AG09309 (cell line): ENCODE results near the gene ZNF362.

Source experiments
- DNase-seq: peaks from one replicate; pipeline ENCODE4 v3.0.0-alpha.2; 2010; ENCODE audit warnings: low read depth
- H3K4me3 ChIP-seq: 2 replicates; pipeline ENCODE4 v1.5.1; 2011; ENCODE audit warnings: mild to moderate bottlenecking, low read depth, low read length, moderate library complexity; ENCODE audit not compliant: control insufficient read depth
- CTCF ChIP-seq: IDR thresholded peaks from 2 replicates; pipeline ENCODE4 v1.5.1; 2011; ENCODE audit warnings: mild to moderate bottlenecking, low read depth, low read length, inconsistent platforms; ENCODE audit not compliant: insufficient read depth, control insufficient read depth; ENCODE audit errors: missing control alignments

The ZNF362 gene

GRCh38 chr1:33266766-33267165, 10.5 kb downstream of the ZNF362 start:
- TF ChIP-seq CTCF = no peak
- no peak overlapping the region for H3K4me3 ChIP-seq
- DNase-seq = no peak

- TF ChIP-seq CTCF = no peak
- DNase-seq = no peak
- H3K4me3 ChIP-seq = no peak overlapping the region
These were observed 11.3 kb downstream of the ZNF362 start for GRCh38 chr1:33267468-33268205.

GRCh38 chr1:33268457-33268856, 12.2 kb downstream of the ZNF362 start:
- DNase-seq = no peak
- no peak overlapping the region for H3K4me3 ChIP-seq
- TF ChIP-seq CTCF = no peak

GRCh38 chr1:33268927-33269610, 12.8 kb downstream of the ZNF362 start:
- no peak overlapping the region for H3K4me3 ChIP-seq
- DNase-seq = no peak
- TF ChIP-seq CTCF = no peak

DNA sequence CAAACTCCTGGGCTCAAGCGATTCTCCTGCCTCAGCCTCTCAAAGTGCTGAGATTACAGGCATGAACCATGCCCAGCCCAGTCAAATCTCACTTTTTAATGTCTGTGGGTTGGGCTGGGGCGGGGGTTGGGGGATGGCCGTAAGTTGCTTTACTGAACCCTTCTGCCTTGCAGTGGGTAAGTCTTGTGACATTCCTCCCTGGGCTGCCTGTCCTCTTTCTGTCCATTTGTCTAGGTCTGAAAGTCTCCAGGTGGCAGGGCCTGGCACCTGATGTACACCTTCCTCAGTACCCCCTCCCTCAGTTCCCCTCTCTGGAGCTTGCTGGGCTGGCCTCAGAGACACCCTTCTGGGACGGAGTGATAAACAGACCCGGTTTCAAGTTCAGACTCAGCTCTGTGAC, 13.3 kb downstream of the ZNF362 start:
- no peak for DNase-seq
- H3K4me3 ChIP-seq = no peak overlapping the region
- no peak for TF ChIP-seq CTCF

- no peak overlapping the region for H3K4me3 ChIP-seq
- DNase-seq = no peak
- no peak for TF ChIP-seq CTCF
These were observed 14.1 kb downstream of the ZNF362 start for GRCh38 chr1:33270379-33270778.
